NK-92 (cell line): ENCODE measurements around the gene PRR7.

Source experiments
- DNase-seq: peaks from one replicate; lab custom pipeline; 2025; ENCODE audit not compliant: unreplicated experiment; lab: John Stamatoyannopoulos, UW

PRR7 gene

DNA sequence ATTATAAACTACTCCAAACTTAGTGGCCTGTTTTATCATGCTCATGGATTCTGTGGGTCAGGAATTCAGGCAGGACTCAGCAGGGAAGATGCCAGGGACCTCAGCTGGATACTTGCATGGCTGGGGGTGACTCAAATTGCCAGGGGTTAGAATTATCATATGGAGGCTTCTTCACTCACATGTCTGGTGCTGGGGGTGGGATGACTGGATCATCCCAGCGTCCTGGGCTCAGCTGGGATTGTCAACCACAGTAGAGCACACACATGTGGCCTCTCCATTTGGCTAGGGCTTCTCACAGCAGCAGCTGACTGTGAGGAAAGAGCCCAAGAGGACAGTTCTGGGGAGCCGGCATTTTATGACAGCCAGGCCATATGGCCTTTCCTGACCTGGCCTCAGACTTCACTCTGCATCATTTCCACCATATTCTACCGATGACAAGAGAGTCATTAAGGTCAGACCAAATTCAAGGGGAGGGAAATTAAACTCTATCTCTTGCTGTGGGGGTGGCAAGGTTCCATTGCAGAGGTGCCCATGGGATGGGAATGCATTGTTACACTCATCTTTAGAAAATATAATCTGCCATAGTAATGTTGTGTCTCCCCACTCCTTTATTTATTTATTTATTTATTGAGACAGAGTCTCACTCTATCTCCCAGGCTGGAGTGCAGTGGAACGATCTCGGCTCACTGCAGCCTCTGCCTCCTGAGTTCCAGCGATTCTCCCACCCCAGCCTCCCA lies 25.4 kb upstream of the PRR7 start:
- DNase-seq = no peak

DNA sequence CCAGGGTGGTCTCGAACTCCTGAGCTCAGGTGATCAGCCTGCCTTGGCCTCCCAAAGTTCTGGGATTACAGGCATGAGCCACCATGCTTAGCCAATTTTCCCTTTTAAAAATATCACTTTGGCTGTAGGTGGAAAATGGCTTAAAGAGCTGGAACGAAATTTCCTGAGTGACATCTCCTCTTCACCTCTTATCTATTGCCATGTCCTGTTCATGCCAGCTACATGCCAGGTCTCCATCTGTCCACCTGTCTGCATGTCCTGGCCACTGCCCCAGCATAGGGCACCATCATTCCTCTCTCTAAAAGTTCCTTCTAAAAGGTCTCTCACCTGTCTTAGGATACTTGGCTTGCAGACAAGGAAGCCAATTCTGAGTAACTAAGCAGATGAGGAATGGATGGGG lies 22.9 kb upstream of the PRR7 start:
- DNase-seq = no peak

DNA sequence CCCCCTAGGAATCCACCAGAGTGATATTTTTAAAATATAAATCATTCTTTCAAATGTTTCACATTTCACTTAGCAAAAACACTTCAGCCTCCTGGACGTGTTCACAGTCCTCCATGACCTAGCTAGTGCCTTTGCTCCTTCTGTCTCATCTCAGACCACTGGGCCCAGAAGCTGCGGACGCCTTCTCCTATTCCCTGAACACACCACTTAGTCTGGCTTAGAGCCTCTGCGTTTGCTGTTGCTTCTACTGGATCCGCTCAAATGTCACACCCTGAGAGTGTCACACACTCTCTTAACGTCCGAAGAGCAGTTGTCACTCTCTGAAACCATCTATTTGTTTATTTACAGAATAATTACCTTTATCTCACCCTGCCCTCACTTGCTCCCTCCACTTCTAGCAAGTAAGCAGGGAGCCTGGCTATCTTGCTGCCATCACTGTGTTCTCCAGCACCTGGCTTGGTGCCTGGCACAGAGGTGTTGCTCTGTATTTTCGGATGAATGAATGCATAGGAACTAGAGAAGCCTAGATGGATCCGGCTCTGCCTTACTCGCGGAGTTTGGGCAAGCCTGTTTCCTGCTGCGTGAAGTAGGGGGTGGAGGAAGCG lies 21.3 kb upstream of the PRR7 start:
- no peak for DNase-seq

DNA sequence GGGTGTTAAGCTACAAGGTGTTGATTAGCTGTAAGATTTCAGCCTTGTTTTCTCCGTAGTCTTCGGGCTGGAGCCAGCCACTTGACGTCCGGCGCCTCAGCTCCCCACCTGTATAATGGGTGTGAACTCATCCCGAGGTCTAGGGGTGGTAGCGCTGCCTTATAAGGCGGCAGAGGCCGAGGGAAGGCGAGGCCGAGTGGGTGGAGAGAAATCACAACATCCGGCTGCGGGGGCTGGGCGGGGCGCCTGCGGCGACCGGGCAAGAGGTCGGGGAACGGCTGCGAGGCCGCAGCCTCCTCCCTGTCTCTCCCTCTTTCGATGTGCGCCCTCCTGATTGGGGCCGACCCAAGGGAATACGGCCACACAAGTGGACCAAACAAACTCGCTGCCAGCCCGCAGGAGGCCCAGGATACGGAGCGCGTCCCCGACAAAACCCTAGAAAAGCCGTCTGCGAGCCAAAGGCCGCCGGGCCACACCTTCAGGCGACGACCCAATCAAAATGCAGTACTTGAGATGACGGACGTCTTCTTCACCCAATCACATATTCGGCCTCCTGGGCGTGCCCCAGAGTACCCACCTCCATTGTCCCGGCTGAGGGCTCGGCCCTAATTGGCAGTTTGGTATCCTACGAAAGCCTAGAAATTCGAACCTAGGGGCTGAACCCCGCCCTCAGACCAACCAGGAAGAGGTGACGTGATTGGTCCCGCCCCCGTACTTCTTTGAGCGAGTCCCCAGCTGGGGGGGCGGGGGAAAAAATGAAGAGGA lies 20.6 kb upstream of the PRR7 start:
- DNase-seq = peak; percentile 97

DNA sequence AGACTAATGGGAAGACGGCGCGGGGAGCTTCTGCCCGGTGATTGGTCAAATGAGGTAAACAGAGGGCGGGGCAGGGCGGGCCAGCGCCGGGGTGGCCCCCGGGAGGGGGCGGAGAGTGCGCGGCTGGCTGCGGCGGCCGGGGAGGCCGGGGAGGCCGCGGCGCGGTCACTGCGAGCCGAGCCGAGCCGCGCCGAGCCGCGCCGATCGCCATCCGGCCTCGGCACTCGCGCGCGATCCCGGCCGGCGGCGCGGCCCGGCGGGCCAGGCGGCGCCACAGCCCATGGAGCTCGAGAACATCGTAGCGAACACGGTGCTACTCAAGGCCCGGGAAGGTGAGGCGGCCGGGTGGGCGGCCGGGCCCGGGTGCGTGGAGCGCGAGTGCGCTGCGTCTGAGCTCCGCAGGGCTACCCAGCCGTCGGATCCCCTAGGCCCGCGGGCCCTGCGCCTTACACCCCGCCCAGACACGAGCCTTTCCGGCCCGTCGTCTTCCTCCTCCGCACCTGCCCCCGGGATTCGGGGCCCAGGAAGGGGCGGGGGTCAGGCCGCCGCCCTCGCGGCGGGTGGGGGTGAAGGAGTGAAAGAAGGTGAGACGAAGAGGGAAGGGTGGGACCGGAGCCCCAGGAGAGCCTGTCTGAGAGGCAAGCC lies 19.9 kb upstream of the PRR7 start, which contains the start of gene GRK6:
GRK6 (plus strand) TSS at position 111 of the 645 bp plus-strand sequence; CDS start at position 281, 170 bp downstream.
- DNase-seq = no peak

DNA sequence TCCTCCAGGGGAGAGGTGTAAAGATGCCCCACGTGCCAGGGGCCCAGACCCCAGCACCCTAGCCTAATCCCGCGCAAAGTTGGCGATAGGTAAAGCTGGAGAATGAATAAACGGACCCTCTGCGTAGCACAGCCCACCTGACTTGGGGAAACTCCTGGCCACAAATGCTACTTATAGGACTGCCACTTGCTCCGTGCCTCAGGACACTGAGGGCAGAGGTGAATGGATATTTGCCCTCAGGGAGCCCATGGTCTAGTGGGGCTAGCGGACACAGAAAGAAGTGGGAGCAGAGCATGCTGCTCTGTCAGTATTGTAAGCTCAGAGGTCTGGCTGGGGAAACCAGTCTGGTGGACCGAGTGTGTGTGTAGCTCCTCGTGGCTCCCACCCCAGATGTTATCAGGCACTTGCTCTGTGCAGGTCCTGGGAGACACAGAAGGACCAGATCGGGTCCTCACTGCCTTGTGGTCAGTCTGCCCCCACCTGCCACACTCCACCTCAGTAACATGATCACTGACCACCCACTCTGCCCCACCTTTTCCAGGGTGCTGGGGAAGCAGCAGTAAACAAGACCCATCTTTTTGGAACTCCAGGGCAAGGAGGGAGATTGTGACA lies 19.3 kb upstream of the PRR7 start:
- DNase-seq = no peak

DNA sequence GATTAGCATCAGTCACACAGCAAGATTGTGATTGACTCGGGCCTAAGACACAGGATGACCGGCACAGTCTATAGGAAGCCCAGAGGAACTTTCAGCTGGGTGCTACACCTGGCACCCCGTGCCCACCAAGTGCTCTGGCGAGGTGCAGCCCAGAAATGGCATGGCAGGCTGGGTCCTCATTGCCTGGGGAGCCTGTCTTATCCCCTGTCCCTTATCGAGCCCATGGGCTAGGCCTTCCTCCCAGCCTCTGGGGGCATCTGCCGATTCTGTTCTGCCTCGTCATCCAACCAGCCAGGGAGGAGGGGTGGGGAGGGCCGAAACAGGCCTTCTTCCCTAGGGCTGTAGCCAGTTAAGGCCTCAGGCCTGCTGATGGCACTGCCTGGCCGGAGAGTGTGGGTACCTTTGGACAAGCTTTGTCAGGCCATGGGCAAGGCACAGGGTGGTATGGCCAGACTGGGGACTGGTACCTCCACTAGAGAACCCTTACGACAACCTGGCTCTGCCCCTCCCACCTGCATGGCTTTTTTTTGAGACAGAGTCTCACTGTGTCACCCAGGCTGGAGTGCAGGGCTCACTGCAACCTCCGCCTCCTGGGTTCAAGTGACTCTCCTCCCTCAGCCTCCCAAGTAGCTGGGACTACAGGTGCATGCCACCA lies 18.6 kb upstream of the PRR7 start:
- DNase-seq = no peak

DNA sequence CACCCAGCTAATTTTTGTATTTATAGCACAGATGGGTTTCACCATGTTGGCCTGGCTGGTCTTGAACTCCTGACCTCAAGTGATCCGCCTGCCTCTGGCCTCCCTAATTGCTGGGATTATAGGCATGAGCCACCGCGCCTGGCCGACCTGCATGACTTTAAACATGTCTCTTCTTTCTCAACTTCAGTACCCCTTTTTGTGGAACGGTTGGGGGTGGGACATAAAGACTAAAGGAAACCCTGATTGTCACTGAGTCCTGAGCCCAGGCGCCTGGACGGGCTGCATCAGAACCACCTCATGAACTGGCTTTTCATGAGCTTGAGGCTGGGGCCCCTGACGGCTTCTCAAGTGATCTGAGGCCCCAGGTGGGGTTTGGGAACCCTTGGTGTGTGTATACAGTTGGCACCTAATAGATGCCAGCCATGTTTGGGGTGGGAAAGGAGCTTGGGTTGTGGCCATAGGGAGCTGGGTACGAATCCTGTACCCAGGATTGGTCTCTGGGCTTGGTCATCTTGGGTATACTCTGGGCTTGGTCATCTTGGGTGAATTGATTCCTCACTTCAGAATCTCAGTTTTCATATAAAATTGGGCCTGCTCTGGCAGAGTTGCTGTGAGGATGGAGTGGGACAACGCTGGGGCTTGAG lies 17.9 kb upstream of the PRR7 start:
- no peak for DNase-seq

DNA sequence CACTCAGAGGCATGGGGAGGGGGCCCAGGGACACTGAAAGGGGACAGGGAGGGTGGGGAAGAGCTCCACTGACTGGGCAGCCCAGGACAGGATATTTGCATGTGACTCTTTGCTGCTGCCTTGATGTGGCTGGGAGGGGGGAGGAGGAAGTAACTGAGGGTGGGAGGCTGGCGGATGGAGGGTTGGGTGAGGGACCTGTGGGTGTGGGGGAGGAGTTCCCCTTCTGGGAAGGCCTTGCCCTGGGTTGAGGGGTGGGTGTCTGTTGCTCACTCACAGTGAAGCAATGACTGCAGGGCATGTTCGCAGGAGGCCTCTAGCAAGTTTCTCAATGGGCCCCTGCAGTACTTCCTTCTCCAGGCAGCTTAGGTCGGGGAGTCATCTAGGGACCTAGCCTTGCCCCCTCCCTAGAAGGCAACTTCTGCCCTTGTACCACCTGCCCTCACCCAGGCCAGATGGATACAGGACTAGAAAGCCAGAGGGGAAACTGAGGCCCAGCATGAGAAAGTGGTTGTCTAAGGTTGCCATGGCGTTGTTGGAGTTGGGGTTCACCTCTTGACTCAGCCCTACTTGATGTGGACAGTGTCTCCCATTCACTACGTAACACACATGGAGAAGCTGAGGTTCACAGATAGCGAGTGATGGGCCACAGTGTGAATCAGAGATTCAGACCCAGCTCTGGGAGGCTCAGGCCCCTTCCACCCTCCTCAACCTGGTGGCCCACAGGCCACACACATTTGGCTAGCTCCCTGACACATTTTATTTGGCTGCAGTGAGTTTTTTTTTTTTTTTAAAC lies 17.2 kb upstream of the PRR7 start:
- no peak for DNase-seq

DNA sequence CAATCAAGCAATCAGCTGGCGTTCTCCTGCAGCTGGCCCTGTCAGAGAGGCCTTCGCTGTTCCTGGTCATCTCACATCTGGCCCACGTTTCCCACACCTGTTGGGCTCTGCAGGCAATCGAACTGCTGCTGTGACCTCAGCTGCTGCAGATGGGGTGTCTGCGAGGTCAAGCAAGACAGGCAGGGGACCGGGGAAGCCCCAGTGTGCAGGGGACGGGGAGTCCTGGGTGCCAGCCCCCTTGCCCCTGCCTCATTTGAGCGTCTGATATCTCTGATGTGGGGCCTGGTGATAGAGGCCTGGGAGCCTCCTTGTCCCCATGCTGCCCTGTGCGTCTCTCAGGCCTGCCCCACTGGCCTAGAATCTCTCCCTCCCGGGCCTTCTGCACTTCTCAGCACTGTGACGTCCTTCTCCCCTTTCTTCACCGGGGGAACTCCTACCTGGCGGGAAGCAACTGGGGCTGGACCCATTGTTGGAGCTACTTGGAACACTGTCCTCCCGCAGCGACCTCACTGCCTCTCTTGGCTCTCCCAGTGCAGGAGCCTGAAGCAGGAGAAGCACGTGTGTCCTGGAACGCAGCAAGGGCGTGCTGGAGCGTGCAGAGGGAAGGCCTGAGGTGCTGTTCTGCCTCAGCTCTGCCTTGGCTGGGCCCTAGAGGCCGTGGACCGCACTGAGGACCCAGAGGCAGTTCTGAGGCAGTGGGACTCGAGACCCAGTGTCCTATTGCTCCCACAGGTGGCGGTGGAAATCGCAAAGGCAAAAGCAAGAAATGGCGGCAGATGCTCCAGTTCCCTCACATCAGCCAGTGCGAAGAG lies 16.3 kb upstream of the PRR7 start:
- DNase-seq = no peak

DNA sequence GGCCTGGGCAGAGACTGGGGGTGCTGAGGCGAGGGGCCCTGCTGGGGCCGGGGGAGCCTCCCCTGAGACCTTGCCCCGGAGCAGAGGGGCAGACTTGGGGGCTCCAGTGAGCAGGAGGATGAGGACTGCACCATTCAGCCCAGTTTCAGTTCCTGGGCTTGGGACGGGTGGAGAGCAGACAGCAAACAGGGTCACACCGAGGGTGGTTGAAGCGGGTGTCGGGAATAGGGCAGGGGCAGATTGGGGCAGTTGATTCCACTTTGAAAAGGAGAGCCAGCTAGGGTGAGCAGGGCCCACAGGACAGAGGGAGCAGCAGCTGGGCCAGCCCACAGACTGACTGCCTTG lies 15.7 kb upstream of the PRR7 start:
- DNase-seq = no peak

DNA sequence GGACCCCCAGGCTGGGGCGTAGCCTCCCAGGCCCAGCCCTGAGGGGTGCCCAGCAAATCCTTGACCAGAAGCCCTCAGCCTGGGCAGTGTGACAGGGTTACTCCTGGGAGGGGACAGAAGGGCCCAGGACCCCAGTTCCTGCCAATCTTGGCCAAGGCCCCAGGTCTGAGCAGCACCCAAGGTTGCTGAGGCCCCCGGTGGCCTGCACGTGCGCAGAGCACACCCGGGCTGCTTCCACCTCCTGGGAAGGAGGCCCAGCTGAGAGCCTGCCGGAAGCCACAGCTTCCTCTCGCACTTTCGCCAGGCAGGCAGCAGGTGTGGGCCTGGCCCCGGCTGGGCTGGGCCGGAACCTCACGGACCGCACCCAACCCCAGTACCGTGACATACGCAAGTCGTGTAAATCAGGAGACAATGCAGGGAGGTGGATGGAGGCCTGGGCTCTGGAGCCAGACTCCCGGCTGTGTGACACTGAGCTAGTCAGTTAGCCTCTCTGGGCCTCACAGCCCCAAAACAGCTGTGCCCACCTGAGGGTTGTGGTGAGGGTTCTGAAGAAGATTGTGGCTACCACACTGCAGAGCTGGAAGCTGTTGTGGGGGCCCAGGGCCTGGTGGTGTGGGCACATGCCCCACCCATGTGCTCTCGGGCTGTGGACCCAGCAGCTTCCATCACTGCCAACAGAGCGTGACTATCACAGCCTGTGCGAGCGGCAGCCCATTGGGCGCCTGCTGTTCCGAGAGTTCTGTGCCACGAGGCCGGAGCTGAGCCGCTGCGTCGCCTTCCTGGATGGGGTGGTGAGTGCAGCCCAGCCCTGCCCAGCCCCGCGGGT lies 15.1 kb upstream of the PRR7 start:
- DNase-seq = no peak

DNA sequence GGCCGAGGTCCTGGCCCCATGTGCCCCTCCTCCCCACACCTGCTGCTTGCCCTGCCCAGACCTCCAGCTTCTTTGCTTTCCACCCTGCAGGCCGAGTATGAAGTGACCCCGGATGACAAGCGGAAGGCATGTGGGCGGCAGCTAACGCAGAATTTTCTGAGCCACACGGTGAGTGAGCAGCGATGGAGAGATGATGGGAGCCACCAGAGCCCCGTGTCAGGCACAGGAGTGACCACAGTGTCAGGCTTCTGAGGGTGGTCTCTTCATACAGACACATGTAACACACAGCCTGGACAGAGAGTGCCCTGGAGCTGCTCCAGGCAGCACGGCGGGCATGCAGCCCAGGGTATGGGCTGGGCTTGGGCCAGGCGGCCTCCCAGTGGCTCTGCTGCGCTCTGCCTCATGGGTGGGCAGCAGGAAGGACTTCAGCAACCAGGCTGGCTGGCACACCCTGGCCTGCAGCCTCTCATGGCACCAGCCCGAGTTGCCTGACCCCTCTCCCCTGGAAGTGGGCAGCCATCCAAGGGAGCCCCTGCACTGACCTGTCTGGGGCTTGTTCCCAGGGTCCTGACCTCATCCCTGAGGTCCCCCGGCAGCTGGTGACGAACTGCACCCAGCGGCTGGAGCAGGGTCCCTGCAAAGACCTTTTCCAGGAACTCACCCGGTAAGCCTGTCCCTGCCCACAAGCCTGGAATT lies 14.3 kb upstream of the PRR7 start:
- DNase-seq = no peak

DNA sequence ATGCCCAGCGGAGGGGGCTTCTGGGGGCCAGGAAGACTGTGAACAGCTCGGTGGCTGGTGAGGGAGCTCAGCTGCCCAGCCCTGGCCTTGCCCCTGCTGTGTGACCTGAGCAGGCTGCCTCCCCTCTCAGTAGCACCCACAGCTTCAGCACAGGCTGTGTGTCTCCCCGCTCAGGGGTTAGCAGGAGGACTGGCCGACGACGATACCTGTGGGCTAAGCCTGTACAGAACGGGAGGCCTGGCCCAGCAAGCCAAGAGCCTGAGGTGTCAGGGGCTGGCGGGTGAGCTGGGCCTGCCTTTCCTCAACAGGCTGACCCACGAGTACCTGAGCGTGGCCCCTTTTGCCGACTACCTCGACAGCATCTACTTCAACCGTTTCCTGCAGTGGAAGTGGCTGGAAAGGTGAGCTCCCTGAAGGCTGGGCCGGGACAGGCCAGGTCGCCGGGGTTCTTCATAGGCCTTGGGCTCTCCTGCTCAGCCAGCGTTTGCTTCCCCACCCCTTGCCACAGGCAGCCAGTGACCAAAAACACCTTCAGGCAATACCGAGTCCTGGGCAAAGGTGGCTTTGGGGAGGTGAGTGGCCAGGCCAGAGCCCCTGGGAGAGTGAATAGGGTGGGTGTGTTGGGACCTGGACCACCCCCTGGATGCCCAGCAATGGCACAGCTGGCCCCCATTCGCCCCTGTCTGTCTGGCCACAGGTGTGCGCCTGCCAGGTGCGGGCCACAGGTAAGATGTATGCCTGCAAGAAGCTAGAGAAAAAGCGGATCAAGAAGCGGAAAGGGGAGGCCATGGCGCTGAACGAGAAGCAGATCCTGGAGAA lies 13.6 kb upstream of the PRR7 start:
- DNase-seq = no peak

DNA sequence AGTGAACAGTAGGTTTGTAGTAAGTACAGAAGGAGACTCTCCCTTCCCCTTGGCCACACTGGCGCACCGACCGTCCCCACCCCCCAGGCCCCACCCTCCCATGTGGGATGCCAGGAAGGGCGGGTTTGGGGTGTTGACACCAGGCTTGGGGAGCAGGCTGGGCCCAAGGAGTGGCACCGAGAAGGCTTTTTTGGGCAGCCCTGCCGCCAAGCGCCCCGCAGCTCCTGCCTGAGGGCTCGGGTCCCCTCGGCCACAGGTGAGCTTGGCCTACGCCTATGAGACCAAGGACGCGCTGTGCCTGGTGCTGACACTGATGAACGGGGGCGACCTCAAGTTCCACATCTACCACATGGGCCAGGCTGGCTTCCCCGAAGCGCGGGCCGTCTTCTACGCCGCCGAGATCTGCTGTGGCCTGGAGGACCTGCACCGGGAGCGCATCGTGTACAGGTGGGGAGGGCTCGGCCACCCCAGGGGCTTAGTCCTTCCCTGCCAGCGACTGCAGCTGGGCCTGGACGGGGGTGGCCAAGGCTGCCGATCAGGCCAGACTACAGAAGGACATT lies 12.9 kb upstream of the PRR7 start:
- no peak for DNase-seq

DNA sequence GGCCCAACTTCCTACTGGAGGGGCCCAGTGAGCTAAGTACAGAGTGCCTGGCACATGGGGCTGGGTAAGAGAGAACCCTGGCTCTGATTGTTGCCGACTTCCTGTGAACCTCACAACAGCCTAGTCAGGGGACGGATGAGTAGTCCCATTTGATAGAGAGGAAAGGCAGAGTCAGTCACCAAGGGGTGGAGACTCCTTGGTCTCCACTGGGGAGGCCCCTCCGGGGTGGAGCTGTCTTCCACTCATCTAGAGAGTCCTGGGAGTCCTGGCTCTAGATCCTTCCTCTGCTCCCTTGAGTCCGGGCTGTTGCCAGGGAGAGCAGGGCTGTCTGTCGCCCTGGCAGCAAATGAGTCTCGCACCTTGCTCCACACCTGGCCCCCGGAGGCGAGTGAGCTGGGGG lies 12.2 kb upstream of the PRR7 start:
- DNase-seq = no peak
